HCT116 (cell line): ENCODE results near the gene ORAI2. TPM values are rescaled to one million over a fixed set of nuclear protein-coding genes. Genes with fewer than 3 reads are reported as not detected.

Experiments used
- ATAC-seq: fragments of 200-7000 bp; cut with Tn5 transposase; 2 replicates; pipeline ENCODE4 v1.9.1; 2020; ENCODE audit warnings: mild to moderate bottlenecking, moderate library complexity
- BruUV-seq: library from RNA; stranded (reverse); fragments of 400-500 nt; replicated peaks from 2 replicates; lab custom pipeline; 2021; lab: Mats Ljungman, UMichigan
- CTCF ChIA-PET: fragments of 300-600 bp; sonication (Branson Sonifier 250); formaldehyde crosslinking; loops from one replicate; lab custom pipeline; 2021; ENCODE audit warnings: antibody characterized with exemption; lab: Charles Lee
- POLR2A ChIA-PET: fragments of 300-600, 350-600 bp; sonication (Branson Sonifier 250); formaldehyde crosslinking; loops from one replicate; lab custom pipeline; 2021; ENCODE audit warnings: antibody characterized with exemption; lab: Charles Lee
- RAD21 ChIA-PET, 2 experiments: fragments of 300-600 bp; sonication (Branson Sonifier 250); formaldehyde crosslinking; loops; one replicate each; lab custom pipeline; 2023; ENCODE audit warnings: low total read pairs in 2 of 2; ENCODE audit not compliant: uncharacterized antibody in 2 of 2, unreplicated experiment in 2 of 2, low non-redundant PET in 1 of 2; lab: Charles Lee
- DNase-seq: peaks from one replicate; pipeline ENCODE4 v3.0.0-alpha.2; 2010; ENCODE audit warnings: low read depth, low spot score
- H2AFZ ChIP-seq: fragments of 200-600 bp; shearing (Covaris generic), sonication (generic); 2 replicates; pipeline ENCODE4 v1.6.1; 2017; ENCODE audit warnings: low read depth, mixed run types, mixed read lengths, antibody characterized with exemption, low read length; ENCODE audit not compliant: poor library complexity, severe bottlenecking
- H3K27ac ChIP-seq: 2 replicates; pipeline ENCODE4 v1.5.1; 2012; ENCODE audit warnings: low read depth, low read length
- H3K27me3 ChIP-seq: fragments of 200-600 bp; sonication (generic); 2 replicates; pipeline ENCODE4 v1.6.1; 2016; ENCODE audit warnings: mixed run types, low read length, mixed read lengths; ENCODE audit not compliant: insufficient read depth
- H3K36me3 ChIP-seq, 2 experiments: fragments of 200-500 bp in 1 of 2; fragments of 200-600 bp in 1 of 2; sonication (Bioruptor generic) in 1 of 2; sonication (generic) in 1 of 2; 2 replicates each; pipeline versions ENCODE4 v1.5.1 to v1.6.1; 2014 to 2016; ENCODE audit warnings: low read length in 2 of 2, inconsistent platforms in 1 of 2, mixed read lengths in 1 of 2, mixed run types in 1 of 2; ENCODE audit not compliant: insufficient read depth in 2 of 2, control insufficient read depth in 1 of 2
- H3K4me1 ChIP-seq, 2 experiments: fragments of 200-600 bp in 1 of 2; sonication (generic) in 1 of 2; 2 replicates each; pipeline versions ENCODE4 v1.5.1 to v1.6.1; 2012 to 2017; ENCODE audit warnings: low read length in 2 of 2, inconsistent platforms in 1 of 2, mild to moderate bottlenecking in 1 of 2, mixed read lengths in 1 of 2, mixed run types in 1 of 2, moderate library complexity in 1 of 2; ENCODE audit not compliant: insufficient read depth in 2 of 2, control insufficient read depth in 1 of 2
- H3K4me2 ChIP-seq: fragments of 200-600 bp; sonication (generic); 2 replicates; pipeline ENCODE4 v1.6.1; 2017; ENCODE audit warnings: mixed run types, low read length, mixed read lengths
- H3K4me3 ChIP-seq, 2 experiments: fragments of 200-600 bp in 1 of 2; sonication (generic) in 1 of 2; replicated peaks in 1 of 2; 2 replicates each; pipeline ENCODE4 v1.5.1; 2011 to 2016; ENCODE audit warnings: low read length in 2 of 2, control low read depth in 1 of 2, low read depth in 1 of 2, mild to moderate bottlenecking in 1 of 2, mixed read lengths in 1 of 2, mixed run types in 1 of 2
- H3K79me2 ChIP-seq: fragments of 200-600 bp; sonication (generic); 2 replicates; pipeline ENCODE4 v1.6.1; 2017; ENCODE audit warnings: mild to moderate bottlenecking, mixed run types, low read length, moderate library complexity, mixed read lengths; ENCODE audit not compliant: insufficient read depth
- H3K9ac ChIP-seq: fragments of 200-600 bp; sonication (generic); 2 replicates; pipeline ENCODE4 v1.6.1; 2016; ENCODE audit warnings: low read length, mixed read lengths
- H3K9me2 ChIP-seq: fragments of 200-600 bp; sonication (generic), shearing (Covaris generic); 2 replicates; pipeline ENCODE4 v1.6.1; 2017; ENCODE audit warnings: mixed run types, mild to moderate bottlenecking, moderate library complexity; ENCODE audit not compliant: insufficient read depth
- H3K9me3 ChIP-seq, 2 experiments: fragments of 200-500 bp in 1 of 2; fragments of 200-600 bp in 1 of 2; sonication (Bioruptor generic) in 1 of 2; sonication (generic) in 1 of 2; 2 replicates each; pipeline ENCODE4 v1.6.1; 2014 to 2017; ENCODE audit warnings: low read length in 2 of 2, mixed read lengths in 2 of 2, inconsistent platforms in 1 of 2, low read depth in 1 of 2, mild to moderate bottlenecking in 1 of 2, mixed run types in 1 of 2, moderate library complexity in 1 of 2; ENCODE audit not compliant: control insufficient read depth in 1 of 2, insufficient read depth in 1 of 2
- H4K20me1 ChIP-seq: fragments of 200-600 bp; sonication (generic), shearing (Covaris generic); 2 replicates; pipeline ENCODE4 v1.6.1; 2017; ENCODE audit warnings: mixed run types, mild to moderate bottlenecking, moderate library complexity; ENCODE audit not compliant: insufficient read depth
- ATF3 ChIP-seq: IDR thresholded peaks from 2 replicates; pipeline ENCODE4 v1.6.1; 2012
- CEBPB ChIP-seq: IDR thresholded peaks from 2 replicates; pipeline ENCODE4 v1.6.1; 2012; ENCODE audit warnings: low read depth
- CTCF ChIP-seq, 3 experiments: fragments of 200-600 bp in 1 of 3; sonication (generic) in 1 of 3; IDR thresholded peaks in 2 of 3; conservative IDR thresholded peaks in 1 of 3; 2 replicates each; pipeline ENCODE4 v1.5.1; 2012 to 2017; ENCODE audit warnings: low read depth in 2 of 3, low read length in 2 of 3, antibody characterized with exemption in 1 of 3, borderline replicate concordance in 1 of 3, control low read depth in 1 of 3, mild to moderate bottlenecking in 1 of 3, mixed read lengths in 1 of 3, mixed run types in 1 of 3, moderate library complexity in 1 of 3; ENCODE audit not compliant: insufficient read depth in 1 of 3
- EGR1 ChIP-seq: IDR thresholded peaks from 2 replicates; pipeline ENCODE4 v1.6.1; 2012; ENCODE audit warnings: low read depth
- ELF1 ChIP-seq: IDR thresholded peaks from 2 replicates; pipeline ENCODE4 v1.6.1; 2012; ENCODE audit warnings: low read depth, borderline replicate concordance
- EZH2 ChIP-seq: fragments of 200-600 bp; sonication (generic); IDR thresholded peaks from 2 replicates; pipeline ENCODE4 v1.6.1; 2017; ENCODE audit warnings: antibody characterized with exemption, mixed run types
- FOSL1 ChIP-seq: IDR thresholded peaks from 2 replicates; pipeline ENCODE4 v1.6.1; 2012; ENCODE audit warnings: low read depth
- POLR2A ChIP-seq: IDR thresholded peaks from 2 replicates; pipeline ENCODE4 v1.7.0; 2011; ENCODE audit warnings: borderline replicate concordance; ENCODE audit not compliant: insufficient read depth, insufficient read length; ENCODE audit errors: extremely low read depth
- POLR2AphosphoS5 ChIP-seq: IDR thresholded peaks from 2 replicates; pipeline ENCODE4 v1.6.1; 2011; ENCODE audit warnings: mild to moderate bottlenecking, low read depth, low read length, moderate library complexity
- REST ChIP-seq: IDR thresholded peaks from 2 replicates; pipeline ENCODE4 v1.6.1; 2012; ENCODE audit warnings: low read depth
- SIN3A ChIP-seq: IDR thresholded peaks from 2 replicates; pipeline ENCODE4 v1.6.1; 2012; ENCODE audit warnings: low read depth
- TCF7L2 ChIP-seq: IDR thresholded peaks from 2 replicates; pipeline ENCODE4 v1.7.0; 2011; ENCODE audit warnings: borderline replicate concordance, inconsistent platforms; ENCODE audit not compliant: insufficient read depth, insufficient read length; ENCODE audit errors: extremely low read depth
- YY1 ChIP-seq: IDR thresholded peaks from 2 replicates; pipeline ENCODE4 v1.6.1; 2011; ENCODE audit warnings: low read length, low read depth, moderate library complexity, mild to moderate bottlenecking; ENCODE audit not compliant: insufficient replicate concordance; ENCODE audit errors: extremely low read depth
- ZFX ChIP-seq: fragments of 450-650 bp; IDR thresholded peaks from 2 replicates; pipeline ENCODE4 v1.6.1; 2017
- intact Hi-C: fragments of 100-400 bp; cut with micrococcal nuclease; formaldehyde crosslinking; loops from 2 replicates; pipeline ENCODE4 v1.10.0; 2022
- total RNA-seq: library from RNA; stranded (reverse); gene quantifications from one replicate; pipeline ENCODE4 v1.2.1, GENCODE V29; 2021; ENCODE audit not compliant: unreplicated experiment

ORAI2 gene
- total RNA-seq, 1 experiment from 2014 or later: 13.2 TPM

DNA sequence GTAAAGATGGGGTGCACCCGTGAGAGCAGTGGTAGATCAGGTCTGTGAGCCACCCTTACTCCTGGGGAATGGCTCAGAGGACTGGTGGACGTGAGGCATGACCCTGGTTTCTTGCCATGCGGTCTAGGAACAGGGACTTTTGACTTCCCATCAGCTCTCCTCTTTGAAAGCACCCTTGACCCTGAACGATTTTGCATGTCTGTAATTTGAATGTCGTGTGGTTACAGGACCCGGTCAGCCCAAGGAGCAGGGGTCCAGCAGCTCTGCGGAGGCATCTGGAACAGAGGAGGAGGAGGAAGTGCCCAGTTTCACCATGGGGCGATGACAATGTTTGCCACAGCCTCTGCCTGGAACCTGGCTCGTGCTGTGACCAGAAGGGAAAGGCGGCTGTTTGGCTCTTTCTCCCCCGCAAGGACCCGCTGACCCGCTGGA, 8.6 kb upstream of the ORAI2 start:
- H3K27ac ChIP-seq: no peak overlapping the region
- DNase-seq: no peak
- no peak for TF ChIP-seq POLR2AphosphoS5
- TF ChIP-seq ELF1: no peak
- TF ChIP-seq CEBPB: no peak
- TF ChIP-seq POLR2A: no peak
- TF ChIP-seq REST: no peak
- TF ChIP-seq FOSL1: no peak
- TF ChIP-seq YY1: no peak
- no peak for TF ChIP-seq EGR1
- TF ChIP-seq ZFX: no peak
- no peak for TF ChIP-seq TCF7L2
- no peak for TF ChIP-seq ATF3
- no peak for TF ChIP-seq CTCF (IDR thresholded peaks at IDR 0.05 in 2 of 3, conservative IDR thresholded peaks at IDR 0.05 in 1 of 3; ENCODE audit: borderline replicate concordance in 1 of 3, insufficient read depth in 1 of 3, low read depth in 2 of 3, low read length in 2 of 3)
- no peak for TF ChIP-seq EZH2
- no peak for TF ChIP-seq SIN3A
- TF ChIP-seq, all 23 proteins: peak for 0
- Histone ChIP-seq H3K27me3 (no peaks in the 10 kb centered on the region), H3K4me2 (no peak overlapping the region), H3K9me2 (no peaks in the 10 kb centered on the region), H2AFZ (no peak overlapping the region), H3K4me3 (no peak overlapping the region), H3K9me3 (no peaks in the 10 kb centered on the region), H3K4me1 (peaks cover 9 to 26% of the 10 kb centered on the region in 2 experiments), H3K79me2 (no peaks in the 10 kb centered on the region), H3K36me3 (peaks cover 18 to 19% of the 10 kb centered on the region in 2 experiments; a peak in 3 of 4 replicates), H4K20me1 (no peaks in the 10 kb centered on the region), H3K9ac (no peak overlapping the region)
- BruUV-seq: no TSS peak
- ATAC-seq: no peak
- ChIA-PET RAD21 (no interaction called here), CTCF (no interaction called here), POLR2A (no interaction called here)
- intact Hi-C loops: no loop called here
